ENCODE results near the gene SMIM44.

The SMIM44 gene

GRCh38 chr19:3442487-3443071, 40.7 kb downstream of the SMIM44 start:
- DNase-seq (ENCODE audit: low read depth in 2 of 3, low spot score in 1 of 3) = no peak

- no peak for DNase-seq (ENCODE audit: low read depth in 2 of 3, low spot score in 1 of 3)
These were observed 41.3 kb downstream of the SMIM44 start for GRCh38 chr19:3441986-3442329.

DNA sequence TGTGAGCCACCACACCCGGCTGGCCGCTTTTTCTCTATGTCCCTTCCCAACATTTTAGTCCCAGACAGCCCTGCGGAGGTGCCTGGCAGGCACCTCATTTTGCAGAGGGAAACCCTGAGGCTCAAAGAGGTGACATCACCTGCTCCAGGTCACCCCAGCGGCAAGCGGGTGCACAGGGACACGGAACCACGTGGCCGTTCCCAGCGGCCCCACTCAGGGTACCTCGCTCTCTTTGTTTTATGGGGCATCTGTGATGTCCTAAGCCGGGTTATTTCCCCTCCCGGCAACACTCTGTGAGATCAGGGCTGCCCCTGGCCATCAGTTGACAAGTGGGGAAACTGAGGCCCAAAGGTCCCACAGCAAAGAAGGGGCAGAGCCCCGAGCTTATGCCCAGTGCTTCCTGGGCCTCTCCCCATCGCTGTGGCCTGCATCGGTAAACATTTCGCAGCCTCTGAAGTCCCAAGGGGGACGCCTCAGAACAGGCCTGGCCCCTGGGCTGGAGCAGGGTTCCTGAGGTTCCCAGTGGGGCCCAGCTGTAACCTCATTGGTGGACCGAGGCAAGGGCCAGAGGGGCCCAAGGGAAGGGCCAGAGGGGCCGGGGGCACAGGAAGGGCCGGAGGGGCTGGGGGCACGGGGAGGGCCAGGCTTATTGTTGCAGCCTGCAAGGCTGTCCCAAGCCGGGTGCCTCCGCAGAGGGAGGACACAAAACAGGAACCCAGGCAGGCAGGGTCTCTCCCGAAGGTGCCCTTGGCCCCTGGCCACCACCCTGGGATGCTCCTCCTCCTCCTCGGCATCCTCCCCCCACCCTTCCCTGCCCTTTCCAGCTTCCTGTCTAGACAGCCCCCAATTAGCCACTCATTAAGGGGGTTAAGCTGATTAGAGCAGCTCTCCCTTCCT, 41.9 kb downstream of the SMIM44 start:
- no peak for DNase-seq (ENCODE audit: low read depth in 2 of 3, low spot score in 1 of 3)

DNA sequence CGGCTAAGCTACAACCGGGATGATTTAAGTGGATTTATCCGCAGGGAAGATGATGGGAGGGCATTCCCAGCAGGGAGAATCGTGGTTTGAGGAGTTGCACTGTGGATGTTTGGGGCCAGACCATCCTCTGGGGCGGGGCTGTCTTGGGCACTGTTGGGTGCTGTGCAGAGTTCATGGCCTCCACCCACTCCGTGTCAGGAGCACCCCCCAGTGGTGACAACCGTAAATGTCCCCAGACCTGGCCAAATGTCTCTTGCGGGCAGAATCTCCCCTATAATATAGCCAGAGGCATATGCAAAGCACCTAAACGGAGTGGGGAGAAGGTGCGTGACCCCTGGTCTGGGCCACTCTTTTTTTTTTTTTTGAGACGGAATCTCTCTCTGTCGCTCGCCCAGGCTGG, 43.2 kb downstream of the SMIM44 start:
- peak; percentile 27 to 53 (median 48) for DNase-seq (ENCODE audit: low read depth in 2 of 3, low spot score in 1 of 3)

GRCh38 chr19:3434630-3435553, 48.3 kb downstream of the SMIM44 start:
- DNase-seq (ENCODE audit: low read depth in 2 of 3, low spot score in 1 of 3) = peak; percentile 91 to 96 (median 95)

- no peak for DNase-seq (ENCODE audit: low read depth in 2 of 3, low spot score in 1 of 3)
These were observed 49.3 kb downstream of the SMIM44 start for GRCh38 chr19:3433805-3434540.

DNA sequence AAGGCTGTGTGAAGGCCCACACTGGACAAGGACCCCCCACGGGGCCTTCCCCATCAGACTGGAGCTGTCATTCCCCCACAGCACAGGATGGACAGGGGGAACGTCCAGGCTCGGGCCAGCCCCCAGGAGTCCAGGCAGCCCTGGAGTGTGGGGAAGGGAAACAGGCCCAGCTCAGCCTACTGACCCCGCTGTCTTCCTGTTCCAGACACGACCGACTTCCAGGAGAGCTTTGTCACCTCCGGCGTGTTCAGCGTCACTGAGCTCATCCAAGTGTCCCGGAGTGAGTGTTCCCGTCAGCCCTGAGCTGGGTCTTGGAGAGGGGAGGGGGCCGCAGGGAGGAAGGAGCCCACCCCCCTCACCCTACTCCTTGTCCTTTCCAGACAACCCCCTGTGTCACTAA, 49.9 kb downstream of the SMIM44 start:
- no peak for DNase-seq (ENCODE audit: low read depth in 2 of 3, low spot score in 1 of 3)

Measured in stimulated activated CD4-positive, alpha-beta T cell treated with anti-CD3 and anti-CD28 coated beads, Interleukin-12 subunit alpha, Interleukin-12 subunit beta, amount 100 ng/mL, for 48 hours (primary cell).